ENCODE measurements around the gene PGRMC1.

PGRMC1 gene

GRCh38 chrX:119235051-119235511 lies 1.0 kb upstream of the PGRMC1 start:
- TF ChIP-seq CTCF (conservative IDR thresholded peaks at IDR 0.05; ENCODE audit: low read length) = no peak
- peak overlapping the region; percentile 60 for H3K4me3 ChIP-seq (ENCODE audit: low read length)
- DNase-seq (ENCODE audit: low read depth) = peak; percentile 80

GRCh38 chrX:119236623-119237561 lies 807 bp downstream of the PGRMC1 start:
- H3K4me3 ChIP-seq (ENCODE audit: low read length) = peak overlapping the region; percentile 81
- no peak for TF ChIP-seq CTCF (conservative IDR thresholded peaks at IDR 0.05; ENCODE audit: low read length)
- peak; percentile 79 for DNase-seq (ENCODE audit: low read depth)

- no peak for TF ChIP-seq CTCF (conservative IDR thresholded peaks at IDR 0.05; ENCODE audit: low read length)
- H3K4me3 ChIP-seq (ENCODE audit: low read length) = peak overlapping the region; percentile 81
- no peak for DNase-seq (ENCODE audit: low read depth)
These were observed 1.5 kb downstream of the PGRMC1 start for GRCh38 chrX:119237562-119237942.

- peak overlapping the region; percentile 81 for H3K4me3 ChIP-seq (ENCODE audit: low read length)
- DNase-seq (ENCODE audit: low read depth) = no peak
- no peak for TF ChIP-seq CTCF (conservative IDR thresholded peaks at IDR 0.05; ENCODE audit: low read length)
These were observed 2.5 kb downstream of the PGRMC1 start for GRCh38 chrX:119238557-119238956.

GRCh38 chrX:119240356-119240755 lies 4.3 kb downstream of the PGRMC1 start:
- H3K4me3 ChIP-seq (ENCODE audit: low read length) = no peak overlapping the region; the same call in none of the 2 replicates
- no peak for TF ChIP-seq CTCF (conservative IDR thresholded peaks at IDR 0.05; ENCODE audit: low read length)
- peak; percentile 89 for DNase-seq (ENCODE audit: low read depth)

- H3K4me3 ChIP-seq (ENCODE audit: low read length) = no peak overlapping the region
- no peak for DNase-seq (ENCODE audit: low read depth)
- no peak for TF ChIP-seq CTCF (conservative IDR thresholded peaks at IDR 0.05; ENCODE audit: low read length)
These were observed 11.6 kb downstream of the PGRMC1 start for GRCh38 chrX:119247702-119248101.

- DNase-seq (ENCODE audit: low read depth) = no peak
- no peak overlapping the region for H3K4me3 ChIP-seq (ENCODE audit: low read length)
- TF ChIP-seq CTCF (conservative IDR thresholded peaks at IDR 0.05; ENCODE audit: low read length) = no peak
These were observed 13.8 kb downstream of the PGRMC1 start for GRCh38 chrX:119249891-119250290.
